ENCODE data around the gene BCAS1.
"Not testable (repeated sequence)": the region's sequence is repeated elsewhere in the genome, so short reads cannot be mapped to it uniquely, and the experiment has no call there.

BCAS1 gene

GRCh38 chr20:53981752-53982437 is 88.5 kb downstream of the BCAS1 start:
- H3K4me3 Mint-ChIP-seq = no peak overlapping the region
- no peak overlapping the region for H3K27ac Mint-ChIP-seq
- peaks cover 4% of the 10 kb centered on the region for H3K9me3 Mint-ChIP-seq
- peaks cover 8% of the 10 kb centered on the region for H3K27me3 Mint-ChIP-seq
- peaks cover 5% of the 10 kb centered on the region for H3K4me1 Mint-ChIP-seq (ENCODE audit: low read depth)
- intact Hi-C loops (cut with micrococcal nuclease) = no loop called here
- no peaks in the 10 kb centered on the region for H3K36me3 Mint-ChIP-seq (ENCODE audit: low read depth)

- no peak overlapping the region for H3K4me3 Mint-ChIP-seq
- intact Hi-C loops (cut with micrococcal nuclease) = no loop called here
- no peak overlapping the region for H3K27ac Mint-ChIP-seq
- peaks cover 8% of the 10 kb centered on the region for H3K27me3 Mint-ChIP-seq
- no peaks in the 10 kb centered on the region for H3K36me3 Mint-ChIP-seq (ENCODE audit: low read depth)
- peaks cover 5% of the 10 kb centered on the region for H3K4me1 Mint-ChIP-seq (ENCODE audit: low read depth)
- peaks cover 9% of the 10 kb centered on the region for H3K9me3 Mint-ChIP-seq
These were observed 89.3 kb downstream of the BCAS1 start for GRCh38 chr20:53981130-53981529.

GRCh38 chr20:53980031-53980465 is 90.3 kb downstream of the BCAS1 start:
- no peaks in the 10 kb centered on the region for H3K36me3 Mint-ChIP-seq (ENCODE audit: low read depth)
- intact Hi-C loops (cut with micrococcal nuclease) = no loop called here
- H3K27ac Mint-ChIP-seq = no peak overlapping the region
- H3K27me3 Mint-ChIP-seq = peaks cover 7% of the 10 kb centered on the region
- peaks cover 5% of the 10 kb centered on the region for H3K4me1 Mint-ChIP-seq (ENCODE audit: low read depth)
- H3K9me3 Mint-ChIP-seq = peaks cover 9% of the 10 kb centered on the region
- H3K4me3 Mint-ChIP-seq = no peak overlapping the region

- Mint-ChIP-seq H3K36me3 (ENCODE audit: low read depth) (no peaks in the 10 kb centered on the region), H3K4me1 (ENCODE audit: low read depth) (peaks cover 1% of the 10 kb centered on the region), H3K27me3 (peaks cover 2% of the 10 kb centered on the region), H3K27ac (no peak overlapping the region), H3K4me3 (no peak overlapping the region), H3K9me3 (peaks cover 14% of the 10 kb centered on the region)
- intact Hi-C loops (cut with micrococcal nuclease) = no loop called here
These were observed 91.9 kb downstream of the BCAS1 start for GRCh38 chr20:53978497-53978896.

GRCh38 chr20:53977391-53977790 is 93.0 kb downstream of the BCAS1 start:
- Mint-ChIP-seq H3K4me3 (no peak overlapping the region), H3K27me3 (peaks cover 1% of the 10 kb centered on the region), H3K9me3 (peaks cover 18% of the 10 kb centered on the region), H3K36me3 (ENCODE audit: low read depth) (no peaks in the 10 kb centered on the region), H3K4me1 (ENCODE audit: low read depth) (no peaks in the 10 kb centered on the region), H3K27ac (no peak overlapping the region)
- intact Hi-C loops (cut with micrococcal nuclease) = no loop called here

- H3K27ac Mint-ChIP-seq = no peak overlapping the region
- no peaks in the 10 kb centered on the region for H3K36me3 Mint-ChIP-seq (ENCODE audit: low read depth)
- H3K4me3 Mint-ChIP-seq = no peak overlapping the region
- peaks cover 1% of the 10 kb centered on the region for H3K27me3 Mint-ChIP-seq
- H3K9me3 Mint-ChIP-seq = peaks cover 18% of the 10 kb centered on the region
- no peaks in the 10 kb centered on the region for H3K4me1 Mint-ChIP-seq (ENCODE audit: low read depth)
- intact Hi-C loops (cut with micrococcal nuclease) = no loop called here
These were observed 94.6 kb downstream of the BCAS1 start for GRCh38 chr20:53975761-53976160.

- Mint-ChIP-seq H3K4me3 (no peak overlapping the region), H3K9me3 (peaks cover 18% of the 10 kb centered on the region), H3K27me3 (peaks cover 1% of the 10 kb centered on the region), H3K27ac (no peak overlapping the region), H3K36me3 (ENCODE audit: low read depth) (no peaks in the 10 kb centered on the region), H3K4me1 (ENCODE audit: low read depth) (no peaks in the 10 kb centered on the region)
- intact Hi-C loops (cut with micrococcal nuclease) = no loop called here
These were observed 95.4 kb downstream of the BCAS1 start for GRCh38 chr20:53974785-53975555.

- H3K27ac Mint-ChIP-seq; intact Hi-C loops (cut with micrococcal nuclease); H3K36me3 Mint-ChIP-seq (ENCODE audit: low read depth); H3K4me3 Mint-ChIP-seq; H3K27me3 Mint-ChIP-seq; H3K4me1 Mint-ChIP-seq (ENCODE audit: low read depth): not testable (repeated sequence)
- H3K9me3 Mint-ChIP-seq = peaks cover 18% of the 10 kb centered on the region
These were observed 96.5 kb downstream of the BCAS1 start for GRCh38 chr20:53973882-53974281.

- Mint-ChIP-seq H3K36me3 (ENCODE audit: low read depth) (no peaks in the 10 kb centered on the region), H3K27ac (no peak overlapping the region), H3K9me3 (peaks cover 17% of the 10 kb centered on the region), H3K4me3 (no peak overlapping the region), H3K4me1 (ENCODE audit: low read depth) (no peaks in the 10 kb centered on the region), H3K27me3 (no peaks in the 10 kb centered on the region)
- intact Hi-C loops (cut with micrococcal nuclease) = no loop called here
These were observed 98.2 kb downstream of the BCAS1 start for GRCh38 chr20:53972179-53972578.

- Mint-ChIP-seq H3K27me3 (no peaks in the 10 kb centered on the region), H3K36me3 (ENCODE audit: low read depth) (no peaks in the 10 kb centered on the region), H3K4me1 (ENCODE audit: low read depth) (no peaks in the 10 kb centered on the region), H3K27ac (no peak overlapping the region), H3K9me3 (peaks cover 9% of the 10 kb centered on the region), H3K4me3 (no peak overlapping the region)
- intact Hi-C loops (cut with micrococcal nuclease) = no loop called here
These were observed 99.2 kb downstream of the BCAS1 start for GRCh38 chr20:53971096-53971683.

GRCh38 chr20:53970232-53970631 is 100.2 kb downstream of the BCAS1 start:
- peaks cover 9% of the 10 kb centered on the region for H3K9me3 Mint-ChIP-seq
- intact Hi-C loops (cut with micrococcal nuclease) = no loop called here
- no peak overlapping the region for H3K27ac Mint-ChIP-seq
- no peak overlapping the region for H3K4me3 Mint-ChIP-seq
- H3K27me3 Mint-ChIP-seq = no peaks in the 10 kb centered on the region
- no peaks in the 10 kb centered on the region for H3K36me3 Mint-ChIP-seq (ENCODE audit: low read depth)
- no peaks in the 10 kb centered on the region for H3K4me1 Mint-ChIP-seq (ENCODE audit: low read depth)

GRCh38 chr20:53967527-53967926 is 102.9 kb downstream of the BCAS1 start:
- Mint-ChIP-seq H3K9me3 (no peaks in the 10 kb centered on the region), H3K36me3 (ENCODE audit: low read depth) (no peaks in the 10 kb centered on the region), H3K4me3 (no peak overlapping the region), H3K27me3 (no peaks in the 10 kb centered on the region), H3K27ac (no peak overlapping the region), H3K4me1 (ENCODE audit: low read depth) (no peaks in the 10 kb centered on the region)
- intact Hi-C loops (cut with micrococcal nuclease) = no loop called here

- Mint-ChIP-seq H3K9me3 (no peaks in the 10 kb centered on the region), H3K27me3 (no peaks in the 10 kb centered on the region), H3K4me3 (no peak overlapping the region), H3K4me1 (ENCODE audit: low read depth) (no peaks in the 10 kb centered on the region), H3K27ac (no peak overlapping the region), H3K36me3 (ENCODE audit: low read depth) (no peaks in the 10 kb centered on the region)
- intact Hi-C loops (cut with micrococcal nuclease) = no loop called here
These were observed 103.5 kb downstream of the BCAS1 start for GRCh38 chr20:53966774-53967398.

Measured in dendritic cell treated with granulocyte-macrophage colony-stimulating factor and Interleukin-4, amounts not matched to agents 40 ng/mL and 50 ng/mL, for 4 days (primary cell).